CD4-positive, alpha-beta T cell (primary cell): ENCODE measurements around the gene TRMT61A. TPM values are rescaled to one million over a fixed set of nuclear protein-coding genes. Genes with fewer than 3 reads are reported as not detected.

Experiments
- ATAC-seq: fragments of 200-7000 bp; cut with Tn5 transposase; one replicate; pipeline ENCODE4 v1.10.0; 2022; ENCODE audit warnings: mild to moderate bottlenecking; ENCODE audit not compliant: poor library complexity
- CTCF ChIA-PET: fragments of 350-600 bp; sonication (Branson Sonifier 250); formaldehyde crosslinking; loops from one replicate; lab custom pipeline; 2021; ENCODE audit warnings: antibody characterized with exemption, inconsistent platforms; lab: Charles Lee
- POLR2A ChIA-PET: fragments of 350-600 bp; sonication (Branson Sonifier 250); formaldehyde crosslinking; loops from one replicate; lab custom pipeline; 2021; ENCODE audit warnings: antibody characterized with exemption, inconsistent platforms; lab: Charles Lee
- DNase-seq, 14 experiments: peaks; one replicate each; pipeline ENCODE4 v3.0.0-alpha.2; 2013 to 2020; ENCODE audit warnings: mixed read lengths in 2 of 14
- H3K27ac ChIP-seq, 2 donors: one replicate each; pipeline versions ENCODE4 v1.5.1 to v1.7.0; 2013; ENCODE audit warnings: low read length in 2 of 2, low read depth in 1 of 2, mild to moderate bottlenecking in 1 of 2
- H3K27me3 ChIP-seq, 2 experiments: 1 replicate in 1 of 2; 2 replicates in 1 of 2; pipeline versions ENCODE4 v1.6.1 to v1.7.0; 2013; ENCODE audit warnings: low read length in 2 of 2, control low read depth in 1 of 2, mild to moderate bottlenecking in 1 of 2, moderate library complexity in 1 of 2; ENCODE audit not compliant: insufficient read depth in 2 of 2, control insufficient read depth in 1 of 2
- H3K36me3 ChIP-seq: one replicate; pipeline ENCODE4 v1.6.1; 2013; ENCODE audit warnings: low read length, control low read depth; ENCODE audit not compliant: insufficient read depth
- H3K4me1 ChIP-seq: one replicate; pipeline ENCODE4 v1.6.1; 2013; ENCODE audit warnings: low read length, control low read depth; ENCODE audit not compliant: insufficient read depth
- H3K4me3 ChIP-seq: one replicate; pipeline ENCODE4 v1.5.1; 2013; ENCODE audit warnings: mild to moderate bottlenecking, low read length, moderate library complexity
- H3K9me3 ChIP-seq, 2 experiments: 1 replicate in 1 of 2; 2 replicates in 1 of 2; pipeline versions ENCODE4 v1.6.1 to v1.7.0; 2013; ENCODE audit warnings: low read length in 2 of 2, mild to moderate bottlenecking in 2 of 2, control low read depth in 1 of 2, moderate library complexity in 1 of 2; ENCODE audit not compliant: control insufficient read depth in 1 of 2, insufficient read depth in 1 of 2
- H3K27ac Mint-ChIP-seq: one replicate; pipeline ENCODE4 v1.8.0; 2020; ENCODE audit warnings: mixed read lengths
- H3K27me3 Mint-ChIP-seq: one replicate; pipeline ENCODE4 v1.8.0; 2021; ENCODE audit warnings: mixed read lengths
- H3K36me3 Mint-ChIP-seq: one replicate; pipeline ENCODE4 v1.8.0; 2021; ENCODE audit warnings: low read depth, mixed read lengths
- H3K4me1 Mint-ChIP-seq: one replicate; pipeline ENCODE4 v1.8.0; 2021; ENCODE audit warnings: low read depth, mixed read lengths
- H3K4me3 Mint-ChIP-seq: one replicate; pipeline ENCODE4 v1.8.0; 2020; ENCODE audit warnings: mild to moderate bottlenecking, mixed read lengths
- H3K9me3 Mint-ChIP-seq: one replicate; pipeline ENCODE4 v1.8.0; 2020; ENCODE audit warnings: mixed read lengths
- intact Hi-C, 2 experiments: fragments of 100-400 bp; cut with DNase I in 1 of 2; cut with micrococcal nuclease in 1 of 2; formaldehyde crosslinking; loops; one replicate each; pipeline versions ENCODE4 v1.15.1 to v1.9.0; 2023 to 2025; cut with DNase I, micrococcal nuclease
- total RNA-seq, 174 experiments: library from RNA in 2 of 174; stranded (reverse) in 2 of 174; gene quantifications; one replicate each; pipeline ENCODE4 v1.2.3 and lab custom pipeline; 2021 to 2026
- TF ChIP-seq, protein P1 (sequence below): fragments of 200-600 bp; IDR thresholded peaks from one replicate; pipeline ENCODE4 v1.8.0; 2022; ENCODE audit warnings: antibody characterized with exemption, mild to moderate bottlenecking

TRMT61A gene
- total RNA-seq, 2 experiments from 2014 or later = 9.2 to 9.8 TPM

DNA sequence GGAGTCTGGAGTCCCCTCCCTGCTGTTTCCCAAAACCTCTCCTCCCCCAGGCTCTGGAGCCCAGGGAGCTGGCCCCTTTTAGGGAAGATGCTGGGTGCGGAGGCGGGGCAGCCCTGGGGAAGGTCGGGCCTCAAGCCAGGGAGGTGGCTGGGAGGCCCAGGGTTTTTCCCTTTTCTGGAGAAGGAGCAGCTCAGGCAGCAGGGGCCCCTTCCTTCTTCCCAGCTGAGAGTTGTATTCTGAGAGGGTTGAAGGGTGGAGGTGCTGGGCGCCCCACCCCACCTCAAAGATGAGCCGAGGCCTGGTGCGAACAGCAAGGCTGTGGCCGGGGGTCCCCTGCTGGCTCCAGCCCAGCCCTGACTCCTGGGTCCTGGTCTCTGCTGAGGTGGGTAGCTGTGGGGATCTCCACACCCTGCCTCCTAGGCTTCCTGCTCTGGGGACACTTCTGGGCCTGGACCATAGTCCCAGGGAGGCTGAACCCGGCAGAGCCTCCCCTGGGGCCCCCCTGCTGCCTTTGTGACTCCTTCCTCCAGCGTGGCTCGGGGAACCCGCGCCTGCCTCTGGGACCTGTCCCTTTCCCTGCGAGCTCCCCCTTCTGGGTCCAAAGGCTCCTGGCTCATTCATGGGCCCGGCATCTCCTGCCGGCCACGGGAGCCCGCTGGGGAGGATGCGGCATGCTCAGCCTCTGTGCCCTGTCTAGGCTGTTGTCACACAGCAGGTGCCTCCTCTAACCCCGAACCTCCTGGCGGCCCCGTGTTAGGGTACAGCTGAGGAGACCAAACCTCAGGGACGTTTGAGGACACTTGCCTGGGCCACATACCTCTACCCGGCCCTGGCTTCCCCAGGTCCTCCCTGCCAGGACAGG, 4.4 kb downstream of the TRMT61A start:
- ChIA-PET CTCF (interaction anchor here (1.7 kb wide), 1 partner anchor 15 kb away, joined by 5 read pairs; no protein-coding TSS in a partner anchor), POLR2A (no interaction called here)
- peaks cover 19% of the 10 kb centered on the region for H3K36me3 ChIP-seq
- H3K27ac Mint-ChIP-seq = no peak overlapping the region
- H3K9me3 Mint-ChIP-seq = no peaks in the 10 kb centered on the region
- no peaks in the 10 kb centered on the region for H3K27me3 ChIP-seq
- TF ChIP-seq, protein P1, sequence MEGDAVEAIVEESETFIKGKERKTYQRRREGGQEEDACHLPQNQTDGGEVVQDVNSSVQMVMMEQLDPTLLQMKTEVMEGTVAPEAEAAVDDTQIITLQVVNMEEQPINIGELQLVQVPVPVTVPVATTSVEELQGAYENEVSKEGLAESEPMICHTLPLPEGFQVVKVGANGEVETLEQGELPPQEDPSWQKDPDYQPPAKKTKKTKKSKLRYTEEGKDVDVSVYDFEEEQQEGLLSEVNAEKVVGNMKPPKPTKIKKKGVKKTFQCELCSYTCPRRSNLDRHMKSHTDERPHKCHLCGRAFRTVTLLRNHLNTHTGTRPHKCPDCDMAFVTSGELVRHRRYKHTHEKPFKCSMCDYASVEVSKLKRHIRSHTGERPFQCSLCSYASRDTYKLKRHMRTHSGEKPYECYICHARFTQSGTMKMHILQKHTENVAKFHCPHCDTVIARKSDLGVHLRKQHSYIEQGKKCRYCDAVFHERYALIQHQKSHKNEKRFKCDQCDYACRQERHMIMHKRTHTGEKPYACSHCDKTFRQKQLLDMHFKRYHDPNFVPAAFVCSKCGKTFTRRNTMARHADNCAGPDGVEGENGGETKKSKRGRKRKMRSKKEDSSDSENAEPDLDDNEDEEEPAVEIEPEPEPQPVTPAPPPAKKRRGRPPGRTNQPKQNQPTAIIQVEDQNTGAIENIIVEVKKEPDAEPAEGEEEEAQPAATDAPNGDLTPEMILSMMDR = no peak
- H3K27me3 Mint-ChIP-seq = no peaks in the 10 kb centered on the region
- peaks cover 8% of the 10 kb centered on the region for H3K36me3 Mint-ChIP-seq
- H3K9me3 ChIP-seq = no peaks in the 10 kb centered on the region
- intact Hi-C loops = no loop called here
- H3K4me3 Mint-ChIP-seq = peak overlapping the region; percentile 67
- no peak overlapping the region for H3K4me3 ChIP-seq
- H3K4me1 Mint-ChIP-seq = peaks cover 26% of the 10 kb centered on the region
- H3K27ac ChIP-seq = no peak overlapping the region
- DNase-seq = no peak
- ATAC-seq = no peak
- H3K4me1 ChIP-seq = peaks cover 30% of the 10 kb centered on the region

DNA sequence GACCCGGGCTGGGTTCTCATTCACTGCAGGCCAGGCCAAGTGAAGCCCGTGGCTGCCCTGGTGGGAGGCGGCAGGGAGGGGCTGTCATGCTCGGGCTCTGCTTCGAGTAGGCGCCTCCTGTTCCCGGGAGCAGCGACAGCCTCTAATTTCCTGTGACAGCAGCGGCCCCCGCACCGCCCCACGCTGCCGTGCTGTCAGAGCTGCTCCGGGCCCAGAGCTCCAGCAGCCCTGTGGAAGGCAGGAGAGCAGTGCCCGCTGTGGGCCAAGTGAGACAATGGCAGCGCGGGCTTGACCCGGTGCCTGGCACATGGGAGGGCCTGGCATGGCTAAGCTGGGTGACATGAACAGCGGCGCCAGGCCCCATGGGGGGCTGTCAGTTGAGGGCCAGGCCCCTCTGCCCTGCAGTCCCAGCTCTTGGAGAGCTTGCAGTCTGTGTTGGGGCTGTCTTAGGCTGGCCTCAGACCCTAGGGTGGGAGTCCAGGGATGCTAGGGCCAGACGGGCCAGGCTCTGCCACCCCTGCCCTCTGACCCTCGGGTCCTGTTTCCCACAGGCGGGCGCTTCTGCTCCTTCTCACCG, 5.1 kb downstream of the TRMT61A start:
- Mint-ChIP-seq H3K36me3 (peaks cover 4% of the 10 kb centered on the region), H3K27ac (no peak overlapping the region), H3K27me3 (no peaks in the 10 kb centered on the region), H3K9me3 (no peaks in the 10 kb centered on the region), H3K4me3 (no peak overlapping the region), H3K4me1 (peaks cover 19% of the 10 kb centered on the region)
- Histone ChIP-seq H3K36me3 (peaks cover 19% of the 10 kb centered on the region), H3K27me3 (peaks cover 0 to 3% of the 10 kb centered on the region in 2 experiments), H3K27ac (no peak overlapping the region), H3K4me3 (no peak overlapping the region), H3K4me1 (peaks cover 25% of the 10 kb centered on the region), H3K9me3 (no peaks in the 10 kb centered on the region)
- POLR2A ChIA-PET = no interaction called here
- TF ChIP-seq, protein P1 = no peak
- intact Hi-C loops = no loop called here
- CTCF ChIA-PET = interaction anchor here (1.7 kb wide), 1 partner anchor 16 kb away, joined by 5 read pairs; no protein-coding TSS in a partner anchor
- no peak for ATAC-seq
- no peak for DNase-seq

DNA sequence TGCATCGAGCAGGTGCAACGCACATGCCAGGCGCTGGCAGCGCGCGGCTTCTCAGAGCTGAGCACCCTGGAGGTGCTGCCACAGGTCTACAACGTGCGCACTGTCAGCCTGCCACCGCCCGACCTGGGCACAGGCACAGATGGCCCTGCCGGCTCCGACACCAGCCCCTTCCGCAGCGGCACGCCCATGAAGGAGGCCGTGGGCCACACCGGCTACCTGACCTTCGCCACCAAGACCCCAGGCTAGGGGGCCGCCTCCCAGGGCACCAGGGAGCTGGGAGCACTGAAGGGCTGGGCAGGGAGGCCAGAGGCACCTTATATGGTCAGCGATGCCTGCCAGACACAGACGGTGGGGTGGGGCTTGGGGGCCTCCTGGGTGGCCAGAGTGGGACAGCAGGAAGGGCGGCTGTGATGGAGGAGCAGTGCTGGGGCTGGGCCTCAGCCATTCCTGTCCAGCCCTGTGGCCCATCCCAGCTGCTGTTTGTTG, 5.6 kb downstream of the TRMT61A start:
- H3K27ac Mint-ChIP-seq = no peak overlapping the region
- POLR2A ChIA-PET = no interaction called here
- H3K4me1 Mint-ChIP-seq = peaks cover 16% of the 10 kb centered on the region
- CTCF ChIA-PET = interaction anchor here (1.7 kb wide), 1 partner anchor 16 kb away, joined by 5 read pairs; no protein-coding TSS in a partner anchor
- Histone ChIP-seq H3K36me3 (peaks cover 19% of the 10 kb centered on the region), H3K9me3 (no peaks in the 10 kb centered on the region), H3K4me3 (no peak overlapping the region), H3K27ac (no peak overlapping the region), H3K27me3 (peaks cover 0 to 3% of the 10 kb centered on the region in 2 experiments), H3K4me1 (peaks cover 21% of the 10 kb centered on the region)
- no peak overlapping the region for H3K4me3 Mint-ChIP-seq
- ATAC-seq (no peak), DNase-seq (no peak)
- TF ChIP-seq, protein P1 = no peak
- intact Hi-C loops = no loop called here
- H3K27me3 Mint-ChIP-seq = no peaks in the 10 kb centered on the region
- peaks cover under 1% of the 10 kb centered on the region for H3K36me3 Mint-ChIP-seq
- H3K9me3 Mint-ChIP-seq = no peaks in the 10 kb centered on the region
